GDM1 (cell line): ENCODE data around the gene TMC4.

Experiments used
- DNase-seq: peaks from one replicate; lab custom pipeline; 2025; lab: John Stamatoyannopoulos, UW

Gene TMC4

GRCh38 chr19:54133312-54133956 lies 39.5 kb downstream of the TMC4 start:
- DNase-seq = peak; percentile 25

GRCh38 chr19:54129617-54129996 lies 43.4 kb downstream of the TMC4 start:
- no peak for DNase-seq

- no peak for DNase-seq
Measured at GRCh38 chr19:54128796-54129616, 44.0 kb downstream of the TMC4 start.

- no peak for DNase-seq
Measured at GRCh38 chr19:54128441-54128725, 44.6 kb downstream of the TMC4 start.

- DNase-seq = no peak
Measured at GRCh38 chr19:54127688-54128440, 45.1 kb downstream of the TMC4 start.

- DNase-seq = no peak
Measured at GRCh38 chr19:54125713-54126112, 47.2 kb downstream of the TMC4 start.

- DNase-seq = no peak
Measured at GRCh38 chr19:54124393-54124792, 48.6 kb downstream of the TMC4 start.

- DNase-seq = no peak
Measured at GRCh38 chr19:54123682-54124081, 49.3 kb downstream of the TMC4 start.

GRCh38 chr19:54121259-54121658 lies 51.7 kb downstream of the TMC4 start:
- DNase-seq = no peak

- DNase-seq = peak; percentile 93
Measured at GRCh38 chr19:54115109-54116063, 57.6 kb downstream of the TMC4 start, which contains the start of the genes PRPF31 and TFPT. Gene PRPF31 (plus strand): TSS chr19:54115754. CDS start chr19:54118279, 2,525 bp downstream. Gene TFPT (minus strand): TSS chr19:54115657. CDS start chr19:54115269, 388 bp downstream.

GRCh38 chr19:54114340-54115108 lies 58.4 kb downstream of the TMC4 start:
- peak; percentile 47 for DNase-seq
